Activated CD8-positive, alpha-beta T cell treated with anti-CD3 and anti-CD28 coated beads for 36 hours (primary cell): ENCODE data around the gene TMEM178B. TPM values are rescaled to one million over a fixed set of nuclear protein-coding genes. Genes with fewer than 3 reads are reported as not detected.

ENCODE experiments used
- ATAC-seq: fragments of 200-7000 bp; cut with Tn5 transposase; one replicate; pipeline ENCODE4 v1.10.0; 2021; ENCODE audit warnings: mild to moderate bottlenecking, moderate library complexity
- CTCF ChIA-PET: fragments of 350-600 bp; sonication (Branson Sonifier 250); formaldehyde crosslinking; loops from one replicate; lab custom pipeline; 2021; ENCODE audit warnings: antibody characterized with exemption; lab: Charles Lee
- POLR2A ChIA-PET: fragments of 350-600 bp; sonication (Branson Sonifier 250); formaldehyde crosslinking; loops from one replicate; lab custom pipeline; 2021; ENCODE audit warnings: antibody characterized with exemption; lab: Charles Lee
- DNase-seq: peaks from one replicate; pipeline ENCODE4 v3.0.0-alpha.2; 2020
- H3K27ac Mint-ChIP-seq: one replicate; pipeline ENCODE4 v1.8.0; 2021; ENCODE audit warnings: mild to moderate bottlenecking, mixed read lengths
- H3K27me3 Mint-ChIP-seq: one replicate; pipeline ENCODE4 v1.8.0; 2021; ENCODE audit warnings: mixed read lengths
- H3K36me3 Mint-ChIP-seq: one replicate; pipeline ENCODE4 v1.8.0; 2021; ENCODE audit warnings: low read depth, mixed read lengths
- H3K4me1 Mint-ChIP-seq: one replicate; pipeline ENCODE4 v1.8.0; 2021; ENCODE audit warnings: low read depth, mixed read lengths
- H3K4me3 Mint-ChIP-seq: one replicate; pipeline ENCODE4 v1.8.0; 2021; ENCODE audit warnings: mild to moderate bottlenecking, moderate library complexity, mixed read lengths
- H3K9me3 Mint-ChIP-seq: one replicate; pipeline ENCODE4 v1.8.0; 2021; ENCODE audit warnings: mixed read lengths
- CTCF ChIP-seq: fragments of 200-600 bp; IDR thresholded peaks from one replicate; pipeline ENCODE4 v1.8.0; 2022; ENCODE audit warnings: antibody characterized with exemption, mild to moderate bottlenecking
- intact Hi-C: fragments of 100-400 bp; cut with micrococcal nuclease; formaldehyde crosslinking; loops from one replicate; pipeline ENCODE4 v1.10.0; 2022
- total RNA-seq, 2 experiments: library from RNA; stranded (reverse); gene quantifications; one replicate each; pipeline ENCODE4 v1.2.3, GENCODE V29; 2021

The TMEM178B gene
- total RNA-seq, 2 experiments from 2014 or later, result 0.34 to 1.1 TPM

- POLR2A ChIA-PET, result no interaction called here
- intact Hi-C loops, result no loop called here
- H3K27me3 Mint-ChIP-seq, result peaks cover 48% of the 10 kb centered on the region
Observed at GRCh38 chr7:141071260-141071854, 2.5 kb upstream of the TMEM178B start.

GRCh38 chr7:141071855-141072547 lies 1.9 kb upstream of the TMEM178B start:
- ATAC-seq (no peak), DNase-seq (no peak)
- intact Hi-C loops, result no loop called here
- CTCF ChIA-PET, result interaction anchor here (1.0 to 3.1 kb wide), 3 partner anchors 61 to 462 kb away, joined by 4 to 8 read pairs (median 4); no protein-coding TSS in a partner anchor
- Mint-ChIP-seq H3K27me3 (peaks cover 48% of the 10 kb centered on the region), H3K4me3 (peak overlapping the region; percentile 61), H3K9me3 (no peaks in the 10 kb centered on the region), H3K27ac (no peak overlapping the region), H3K36me3 (no peaks in the 10 kb centered on the region), H3K4me1 (peaks cover 13% of the 10 kb centered on the region)
- TF ChIP-seq CTCF, result no peak
- POLR2A ChIA-PET, result no interaction called here

More at GRCh38 chr7:141071260-141071854, 2.5 kb upstream of the TMEM178B start:
- peak; percentile 48 for ATAC-seq
- CTCF ChIA-PET, result interaction anchor here (1.0 to 3.1 kb wide), 3 partner anchors 60 to 462 kb away, joined by 4 to 8 read pairs (median 4); no protein-coding TSS in a partner anchor
- Mint-ChIP-seq H3K9me3 (no peaks in the 10 kb centered on the region), H3K4me3 (peak overlapping the region; percentile 61), H3K36me3 (no peaks in the 10 kb centered on the region), H3K4me1 (peaks cover 13% of the 10 kb centered on the region), H3K27ac (no peak overlapping the region)
- DNase-seq, result peak; percentile 66
- peak; percentile 6 for TF ChIP-seq CTCF

GRCh38 chr7:141072548-141073172 lies 1.2 kb upstream of the TMEM178B start:
- peak overlapping the region; percentile 61 for H3K4me3 Mint-ChIP-seq
- H3K27me3 Mint-ChIP-seq, result peaks cover 48% of the 10 kb centered on the region
- H3K4me1 Mint-ChIP-seq, result peaks cover 13% of the 10 kb centered on the region
- ChIA-PET POLR2A (interaction anchor here (1.2 kb wide), 1 partner anchor 261 kb away, joined by 3 read pairs; no protein-coding TSS in a partner anchor), CTCF (interaction anchor here (1.0 to 3.1 kb wide), 3 partner anchors 62 to 461 kb away, joined by 4 to 8 read pairs (median 4); no protein-coding TSS in a partner anchor)
- no peaks in the 10 kb centered on the region for H3K36me3 Mint-ChIP-seq
- DNase-seq (peak; percentile 46), ATAC-seq (peak; percentile 31)
- no peak overlapping the region for H3K27ac Mint-ChIP-seq
- H3K9me3 Mint-ChIP-seq, result no peaks in the 10 kb centered on the region
- TF ChIP-seq CTCF, result no peak
- intact Hi-C loops, result no loop called here

- no peaks in the 10 kb centered on the region for H3K9me3 Mint-ChIP-seq
- H3K4me1 Mint-ChIP-seq, result peaks cover 13% of the 10 kb centered on the region
- intact Hi-C loops, result no loop called here
- POLR2A ChIA-PET, result interaction anchor here (0.5 to 1.2 kb wide), 2 partner anchors 172 to 261 kb away, joined by 3 read pairs; no protein-coding TSS in a partner anchor
- DNase-seq (peak; percentile 26), ATAC-seq (peak; percentile 61)
- CTCF ChIA-PET, result no interaction called here
- no peak overlapping the region for H3K27ac Mint-ChIP-seq
- peaks cover 48% of the 10 kb centered on the region for H3K27me3 Mint-ChIP-seq
- TF ChIP-seq CTCF, result no peak
- H3K36me3 Mint-ChIP-seq, result no peaks in the 10 kb centered on the region
- H3K4me3 Mint-ChIP-seq, result peak overlapping the region; percentile 59
Observed at GRCh38 chr7:141073173-141073640, 657 bp upstream of the TMEM178B start.
